Measurements from ENCODE around the gene CPAMD8. TPM values are rescaled to one million over a fixed set of nuclear protein-coding genes. Genes with fewer than 3 reads are reported as not detected.
A peak's percentile ranks its signal among the peaks of the same experiment; 100 is the strongest.

The CPAMD8 gene
- total RNA-seq, 1 experiment from 2014 or later: 0.20 TPM

DNA sequence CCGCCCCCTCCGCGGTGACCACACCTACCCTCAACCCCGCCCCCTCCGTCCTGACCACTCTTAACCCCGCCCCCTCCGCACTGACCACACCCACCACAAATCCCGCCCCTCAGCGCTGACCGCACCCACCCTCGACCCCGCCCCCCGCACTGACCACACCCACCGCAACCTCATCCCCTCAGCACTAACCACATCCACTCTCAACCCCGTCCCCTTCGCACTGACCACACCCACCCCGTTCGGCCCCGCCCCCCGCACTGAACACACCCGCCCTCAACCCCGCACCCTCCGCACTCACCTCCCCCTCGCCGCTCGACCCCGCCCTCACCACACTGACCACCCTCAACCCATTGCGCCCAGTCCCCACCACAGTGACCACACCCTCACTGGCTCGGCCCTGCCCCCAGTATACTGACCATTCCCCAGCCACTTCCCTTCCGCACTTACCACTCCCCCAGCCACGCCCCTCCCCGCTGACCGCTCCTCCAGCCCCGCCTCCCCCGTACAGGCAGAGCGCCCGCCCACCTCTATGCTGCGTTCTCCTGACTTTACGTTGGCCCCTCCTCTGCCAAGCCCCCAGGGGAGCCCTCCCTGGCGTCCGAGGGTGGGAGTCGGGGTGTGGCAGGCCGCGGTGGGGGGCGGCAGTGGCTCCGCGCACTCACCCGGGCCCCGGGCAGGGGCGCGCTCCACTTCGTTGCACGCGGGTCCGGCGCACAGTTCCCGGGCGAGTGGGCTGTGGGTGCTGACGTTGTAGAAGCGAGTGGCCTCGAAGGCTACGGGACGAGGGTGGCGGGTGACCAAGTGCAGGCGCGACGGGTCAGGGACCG is 129.4 kb downstream of the CPAMD8 start (continued):
- TF ChIP-seq EZH2phosphoT487 (IDR thresholded peaks at IDR 0.05; ENCODE audit: borderline replicate concordance) (no peak), SP1 (IDR thresholded peaks at IDR 0.05; ENCODE audit: low read depth) (no peak), FOSL1 (IDR thresholded peaks at IDR 0.05; ENCODE audit: low read depth) (no peak), POLR2A (IDR thresholded peaks at IDR 0.05; ENCODE audit: borderline replicate concordance, extremely low read depth, insufficient read depth, insufficient read length) (no peak)

DNA sequence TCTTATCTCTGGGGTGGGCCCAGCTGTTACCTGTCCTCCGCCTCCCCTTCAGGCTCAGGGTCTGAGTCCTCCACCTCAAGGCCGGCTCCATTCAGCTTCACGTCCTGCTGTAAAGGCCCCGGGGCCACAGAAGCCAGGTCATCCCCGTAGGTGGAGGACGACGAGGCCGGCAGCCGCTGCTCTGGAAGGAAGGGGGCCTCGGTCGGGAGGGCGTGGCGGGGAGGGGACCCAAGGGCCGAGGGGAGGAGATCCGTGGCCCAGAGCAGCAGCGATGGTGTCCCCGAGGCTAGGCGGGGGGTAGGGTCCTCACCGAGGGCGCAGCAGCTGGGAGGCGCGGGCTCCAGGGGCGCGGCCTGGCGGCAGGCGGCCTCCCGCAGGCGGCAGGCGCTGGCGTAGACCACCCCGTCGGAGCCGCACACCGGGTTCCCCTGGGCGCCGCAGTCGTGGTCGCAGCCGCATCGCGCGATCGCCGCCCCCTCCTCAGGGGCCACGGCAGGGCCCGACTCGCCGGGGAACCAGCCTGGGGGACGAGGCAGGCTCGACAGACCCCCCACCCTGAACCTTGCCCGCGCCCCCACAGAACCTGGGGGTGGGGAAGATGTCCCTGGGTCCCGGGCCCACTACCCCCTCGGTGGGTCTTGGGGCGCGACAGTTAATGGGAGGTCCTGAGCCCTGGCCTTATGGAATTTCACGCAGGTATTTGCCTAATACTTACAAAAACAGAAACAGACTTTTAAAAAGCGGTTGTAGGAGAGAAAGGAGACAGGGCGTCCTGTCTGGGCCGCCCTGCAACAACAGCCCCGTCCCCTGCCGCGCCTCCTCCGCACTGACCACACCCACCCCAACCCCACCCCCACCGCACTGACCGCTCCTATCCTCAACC is 130.2 kb downstream of the CPAMD8 start:
- DNase-seq (ENCODE audit: low read depth, low spot score): no peak

More for the DNA sequence above, 130.2 kb downstream of the CPAMD8 start:
- RAD21 ChIA-PET (ENCODE audit: low non-redundant PET in 1 of 2, low total read pairs in 2 of 2, uncharacterized antibody in 2 of 2, unreplicated experiment in 2 of 2): interaction anchor here in 1 of 2 experiments (0.6 kb wide), 1 partner anchor 156 kb away, joined by 5 read pairs; no protein-coding TSS in a partner anchor
- intact Hi-C loops (cut with micrococcal nuclease): no loop called here
- POLR2A ChIA-PET: no interaction called here
- CTCF ChIA-PET: no interaction called here
- Histone ChIP-seq H3K9me2 (ENCODE audit: insufficient read depth) (no peaks in the 10 kb centered on the region), H3K9me3 (ENCODE audit: control insufficient read depth in 1 of 2, insufficient read depth in 1 of 2, low read depth in 1 of 2, low read length in 2 of 2) (no peaks in the 10 kb centered on the region), H3K27me3 (ENCODE audit: insufficient read depth, low read length) (no peaks in the 10 kb centered on the region), H3K4me1 (ENCODE audit: control insufficient read depth in 1 of 2, insufficient read depth in 2 of 2, low read length in 2 of 2) (peaks cover 2 to 8% of the 10 kb centered on the region in 2 experiments; a peak in 2 of 4 replicates), H4K20me1 (ENCODE audit: insufficient read depth) (no peaks in the 10 kb centered on the region), H3K9ac (ENCODE audit: low read length) (no peak overlapping the region), H2AFZ (ENCODE audit: low read depth, low read length, poor library complexity, severe bottlenecking) (no peak overlapping the region), H3K4me2 (ENCODE audit: low read length) (peak overlapping the region; percentile 40; the same call in 1 of the 2 replicates), H3K27ac (ENCODE audit: low read depth, low read length) (no peak overlapping the region; the same call in 1 of the 2 replicates), H3K79me2 (ENCODE audit: insufficient read depth, low read length) (no peaks in the 10 kb centered on the region), H3K36me3 (ENCODE audit: control insufficient read depth in 1 of 2, insufficient read depth in 2 of 2, low read length in 2 of 2) (no peaks in the 10 kb centered on the region), H3K4me3 (replicated peaks in 1 of 2; ENCODE audit: low read depth in 1 of 2, low read length in 2 of 2) (no peak overlapping the region)
- ATAC-seq: no peak; the same call in 1 of the 2 replicates
- no peak for TF ChIP-seq EZH2phosphoT487 (IDR thresholded peaks at IDR 0.05; ENCODE audit: borderline replicate concordance)
- TF ChIP-seq YY1 (IDR thresholded peaks at IDR 0.05; ENCODE audit: extremely low read depth, insufficient replicate concordance, low read depth, low read length): no peak
- no peak for TF ChIP-seq RAD21 (IDR thresholded peaks at IDR 0.05; ENCODE audit: low read depth)
- no peak for TF ChIP-seq POLR2AphosphoS5 (IDR thresholded peaks at IDR 0.05; ENCODE audit: low read depth, low read length)
- no peak for TF ChIP-seq JUND (IDR thresholded peaks at IDR 0.05)
- BruUV-seq (replicated peaks): no TSS peak
